Measurements from ENCODE around the gene FRAT1.

The FRAT1 gene

GRCh38 chr10:97360705-97361536 is 41.9 kb downstream of the FRAT1 start:
- H3K4me3 ChIP-seq (ENCODE audit: low read depth, low read length), result no peak overlapping the region
- no peak for DNase-seq (ENCODE audit: low read depth)
- TF ChIP-seq CTCF (conservative IDR thresholded peaks at IDR 0.05; ENCODE audit: low read depth, low read length), result no peak

GRCh38 chr10:97361537-97361901 is 42.4 kb downstream of the FRAT1 start:
- no peak for TF ChIP-seq CTCF (conservative IDR thresholded peaks at IDR 0.05; ENCODE audit: low read depth, low read length)
- no peak for DNase-seq (ENCODE audit: low read depth)
- H3K4me3 ChIP-seq (ENCODE audit: low read depth, low read length), result no peak overlapping the region

GRCh38 chr10:97362310-97363033 is 43.4 kb downstream of the FRAT1 start:
- no peak overlapping the region for H3K4me3 ChIP-seq (ENCODE audit: low read depth, low read length)
- no peak for DNase-seq (ENCODE audit: low read depth)
- no peak for TF ChIP-seq CTCF (conservative IDR thresholded peaks at IDR 0.05; ENCODE audit: low read depth, low read length)

GRCh38 chr10:97363071-97363470 is 44.0 kb downstream of the FRAT1 start:
- TF ChIP-seq CTCF (conservative IDR thresholded peaks at IDR 0.05; ENCODE audit: low read depth, low read length), result no peak
- no peak for DNase-seq (ENCODE audit: low read depth)
- H3K4me3 ChIP-seq (ENCODE audit: low read depth, low read length), result no peak overlapping the region

- H3K4me3 ChIP-seq (ENCODE audit: low read depth, low read length), result no peak overlapping the region
- TF ChIP-seq CTCF (conservative IDR thresholded peaks at IDR 0.05; ENCODE audit: low read depth, low read length), result no peak
- no peak for DNase-seq (ENCODE audit: low read depth)
Observed at GRCh38 chr10:97365761-97366351, 46.8 kb downstream of the FRAT1 start.

GRCh38 chr10:97366572-97366971 is 47.5 kb downstream of the FRAT1 start:
- DNase-seq (ENCODE audit: low read depth), result no peak
- no peak overlapping the region for H3K4me3 ChIP-seq (ENCODE audit: low read depth, low read length)
- TF ChIP-seq CTCF (conservative IDR thresholded peaks at IDR 0.05; ENCODE audit: low read depth, low read length), result no peak

Measured in choroid plexus epithelial cell (primary cell).